ENCODE measurements around the gene SLC38A11.

The SLC38A11 gene

DNA sequence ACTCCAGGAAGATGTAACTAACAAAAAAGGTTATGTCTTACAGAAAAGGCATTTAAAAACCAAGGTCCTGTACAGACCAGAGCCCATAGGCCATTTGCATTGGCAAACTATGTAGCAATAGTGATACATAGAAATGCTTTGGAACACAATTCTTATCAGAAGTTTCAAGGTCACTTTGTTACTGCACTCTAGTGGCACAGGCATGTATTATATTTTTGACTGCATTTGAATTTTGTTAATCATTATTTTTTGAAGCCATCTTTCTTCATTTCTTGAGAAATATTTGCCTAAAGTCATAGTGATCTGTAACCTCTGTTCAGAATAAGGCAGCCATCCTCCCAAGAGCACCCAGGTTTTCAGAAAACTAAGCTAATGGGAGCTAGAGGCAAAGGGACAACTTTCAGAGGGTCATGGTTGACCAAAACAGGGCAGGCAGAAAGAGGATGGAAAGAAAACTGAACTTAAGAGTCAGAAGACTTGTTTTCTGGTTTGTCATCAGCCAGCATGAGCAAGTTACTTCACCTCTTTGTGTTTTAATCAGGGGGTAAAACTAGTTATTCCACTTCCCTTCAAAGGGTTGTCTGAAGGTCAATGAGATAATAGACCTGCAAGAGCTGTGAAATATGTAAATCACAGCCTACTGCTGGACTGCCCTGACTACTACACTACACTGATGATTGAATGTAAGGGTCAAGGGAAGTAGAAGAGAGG lies 41.5 kb downstream of the SLC38A11 start:
- no peak for DNase-seq (ENCODE audit: low read depth)

DNA sequence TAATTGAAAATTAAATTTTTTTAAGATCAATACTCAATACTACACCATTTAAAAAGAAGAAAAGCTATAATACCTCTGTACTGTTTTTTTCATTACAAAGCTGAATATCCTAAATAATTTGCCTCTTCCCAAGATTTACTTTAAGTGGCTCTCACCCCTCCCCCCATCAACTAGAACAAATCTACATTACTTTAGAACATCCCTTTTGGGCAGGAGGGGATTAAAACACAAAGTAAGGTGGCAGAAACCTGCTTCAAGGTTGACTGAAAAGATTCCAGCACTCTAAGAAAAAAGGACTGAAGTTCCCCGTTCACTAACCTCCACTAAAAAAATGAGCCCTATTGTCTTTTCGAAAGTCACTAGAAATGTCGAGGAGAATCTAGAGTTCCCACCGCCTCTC lies 42.3 kb downstream of the SLC38A11 start:
- no peak for DNase-seq (ENCODE audit: low read depth)

DNA sequence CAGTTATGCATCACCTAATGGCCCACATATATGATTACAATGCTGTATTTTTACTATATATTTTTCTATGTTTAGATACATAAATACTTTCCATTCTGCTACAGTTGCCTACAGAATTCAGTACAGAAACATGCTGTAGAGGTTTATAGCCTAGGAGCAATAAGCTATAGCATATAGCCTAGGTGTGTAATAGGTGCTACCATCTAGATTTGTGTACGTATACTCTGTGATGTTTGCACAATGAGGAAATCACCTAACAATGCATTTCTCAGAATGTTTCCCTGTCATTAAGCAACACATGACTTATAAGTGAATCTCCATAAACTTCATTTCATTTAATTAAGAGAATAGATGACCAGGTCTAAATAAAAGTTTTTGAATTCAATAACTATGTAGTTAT lies 43.5 kb downstream of the SLC38A11 start:
- no peak for DNase-seq (ENCODE audit: low read depth)

DNA sequence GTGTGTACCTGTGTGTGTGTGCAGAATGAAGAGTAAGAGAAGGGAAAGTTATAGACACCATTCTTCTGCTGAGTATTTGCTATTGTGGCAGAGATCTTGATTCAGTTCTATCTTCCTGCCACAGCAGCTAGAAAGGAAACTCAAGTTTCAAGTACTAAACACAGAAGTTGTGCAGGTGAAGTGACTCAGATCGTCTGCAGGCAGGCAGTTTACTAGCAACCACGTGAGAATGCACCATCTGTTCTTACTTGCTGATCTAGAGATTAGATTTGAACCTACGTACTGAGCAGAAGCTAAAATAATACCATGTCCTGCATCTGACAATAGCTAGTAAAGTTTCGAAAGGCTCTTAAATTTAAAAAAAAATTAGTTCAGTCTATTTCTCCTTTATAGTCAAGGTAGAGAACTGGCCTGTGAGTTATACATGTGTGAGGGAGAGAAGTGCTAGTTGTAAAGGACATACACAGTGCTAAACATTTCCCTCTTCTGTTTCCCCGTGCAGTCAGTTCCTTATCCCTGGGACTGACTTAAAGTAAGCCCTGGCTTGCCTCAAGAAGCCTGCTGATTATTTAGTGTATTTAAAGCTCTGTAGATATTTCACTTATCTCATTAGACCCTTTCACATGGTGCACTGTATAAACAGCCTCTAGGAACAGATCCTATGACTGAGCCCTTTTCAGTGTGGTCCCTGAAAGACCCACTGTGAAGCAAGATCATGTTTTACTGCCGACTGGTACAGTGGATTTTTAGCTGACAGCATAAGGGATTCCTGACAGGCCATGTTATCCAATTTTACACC lies 45.0 kb downstream of the SLC38A11 start:
- no peak for DNase-seq (ENCODE audit: low read depth)

DNA sequence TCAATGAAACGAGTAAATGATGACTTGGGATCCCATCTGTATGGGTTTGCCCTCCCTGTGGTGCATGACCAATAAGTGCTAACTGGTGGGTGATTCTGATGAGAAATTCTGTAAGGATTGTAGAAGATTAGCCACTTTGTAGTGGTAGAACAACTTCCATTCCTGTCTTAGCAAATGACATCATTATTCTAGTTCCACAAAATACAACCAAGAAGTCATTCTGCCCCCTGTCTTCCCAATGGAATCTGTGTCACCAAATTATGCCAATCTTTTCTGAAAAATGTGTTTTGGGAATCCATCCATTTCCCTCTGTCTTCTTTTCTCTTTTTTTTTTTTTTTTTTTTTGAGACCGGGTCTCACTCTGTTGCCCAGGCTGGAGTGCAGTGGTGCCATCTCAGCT lies 48.4 kb downstream of the SLC38A11 start:
- DNase-seq (ENCODE audit: low read depth) = no peak

DNA sequence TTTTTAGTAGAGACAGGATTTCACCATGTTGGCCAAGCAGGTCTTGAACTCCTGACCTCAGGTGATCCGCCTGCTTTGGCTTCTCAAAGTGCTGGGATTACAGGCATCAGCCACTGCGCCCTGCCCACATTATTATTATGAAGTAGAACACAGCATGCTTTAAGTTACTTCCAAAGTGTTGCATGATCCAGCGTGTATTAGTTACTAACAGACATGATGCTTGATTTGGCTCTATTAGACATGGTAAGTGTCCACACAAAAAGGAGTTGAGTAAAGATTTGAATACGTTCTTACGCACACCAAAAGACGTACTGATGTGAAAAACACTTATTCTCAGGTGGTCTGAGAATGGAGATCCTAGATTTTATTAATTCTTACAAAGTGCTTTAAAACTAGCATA lies 50.0 kb downstream of the SLC38A11 start:
- no peak for DNase-seq (ENCODE audit: low read depth)

DNA sequence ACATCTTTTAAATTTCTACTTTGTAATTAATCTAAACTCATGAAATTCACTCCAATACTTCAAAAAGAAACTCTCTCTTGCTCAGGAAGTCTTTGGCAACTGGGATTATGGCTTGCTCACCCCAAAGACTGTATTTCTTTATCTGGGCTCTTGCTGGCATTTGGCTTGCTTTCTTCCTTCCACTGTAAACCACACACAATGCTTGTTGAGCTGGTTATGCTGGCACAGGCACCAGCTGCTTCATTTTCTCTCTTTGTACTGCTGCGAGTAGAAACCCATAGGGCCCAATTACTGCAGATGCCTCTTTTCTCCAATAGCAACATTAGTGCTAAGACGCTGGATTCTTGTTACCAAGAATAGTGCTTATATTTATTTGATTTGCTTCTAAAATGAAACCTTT lies 51.4 kb downstream of the SLC38A11 start:
- DNase-seq (ENCODE audit: low read depth) = no peak

DNA sequence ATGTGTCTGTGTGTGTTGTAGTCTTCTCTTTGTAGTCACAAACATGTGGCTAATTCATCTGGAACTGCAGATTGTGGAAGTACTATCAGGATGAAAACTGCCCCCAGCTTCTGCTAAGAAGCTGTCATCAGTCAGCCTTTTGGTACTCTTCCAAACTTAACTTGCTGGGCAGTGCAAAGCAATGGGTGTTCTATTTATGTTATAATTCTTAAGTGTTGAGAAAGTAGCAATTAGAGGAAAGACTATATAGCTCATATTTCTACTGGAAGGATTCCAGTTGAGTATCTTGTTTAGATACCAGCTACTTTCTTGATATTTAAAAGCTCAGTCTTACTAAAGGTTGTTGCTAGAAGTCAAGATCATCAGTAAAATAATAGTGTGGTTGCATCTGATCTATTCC lies 52.1 kb downstream of the SLC38A11 start:
- DNase-seq (ENCODE audit: low read depth) = no peak

DNA sequence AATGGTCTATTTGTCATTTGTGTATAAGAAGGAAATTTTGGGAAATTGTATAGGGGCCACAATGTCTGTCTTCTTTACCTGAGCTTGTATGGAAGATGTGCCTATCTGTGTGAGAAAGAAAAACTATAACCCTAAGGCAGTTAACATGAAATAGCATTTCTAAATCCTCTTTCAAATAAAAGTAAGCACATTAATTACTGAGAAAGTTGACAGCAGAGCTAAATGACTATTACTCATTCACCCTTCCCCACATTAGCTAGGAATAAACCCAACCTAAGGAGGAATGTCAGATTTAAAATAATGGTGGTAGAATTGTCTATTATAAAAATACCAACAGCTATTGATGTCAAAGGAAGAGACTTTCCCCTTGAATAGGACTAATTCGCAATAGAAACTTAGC lies 56.2 kb downstream of the SLC38A11 start:
- no peak for DNase-seq (ENCODE audit: low read depth)

DNA sequence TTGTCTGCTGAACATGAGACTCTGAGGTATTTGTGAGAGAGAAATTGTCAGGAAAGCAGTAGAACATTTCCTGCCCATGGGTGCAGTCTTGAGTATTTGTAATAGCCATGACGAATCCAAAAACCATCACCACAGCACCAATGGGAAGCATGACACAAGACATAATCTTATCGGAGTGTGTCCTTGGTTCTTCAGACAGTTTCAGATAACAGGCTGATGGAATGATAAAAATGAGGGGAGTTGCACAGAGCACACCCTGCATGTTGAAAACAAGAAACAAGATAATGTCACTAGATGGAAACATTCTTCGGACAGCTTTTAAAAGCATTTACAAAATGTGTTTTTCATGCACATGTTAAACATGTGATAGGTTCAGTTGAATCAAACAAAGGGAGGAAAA lies 56.9 kb downstream of the SLC38A11 start:
- peak; percentile 94 for DNase-seq (ENCODE audit: low read depth)

DNA sequence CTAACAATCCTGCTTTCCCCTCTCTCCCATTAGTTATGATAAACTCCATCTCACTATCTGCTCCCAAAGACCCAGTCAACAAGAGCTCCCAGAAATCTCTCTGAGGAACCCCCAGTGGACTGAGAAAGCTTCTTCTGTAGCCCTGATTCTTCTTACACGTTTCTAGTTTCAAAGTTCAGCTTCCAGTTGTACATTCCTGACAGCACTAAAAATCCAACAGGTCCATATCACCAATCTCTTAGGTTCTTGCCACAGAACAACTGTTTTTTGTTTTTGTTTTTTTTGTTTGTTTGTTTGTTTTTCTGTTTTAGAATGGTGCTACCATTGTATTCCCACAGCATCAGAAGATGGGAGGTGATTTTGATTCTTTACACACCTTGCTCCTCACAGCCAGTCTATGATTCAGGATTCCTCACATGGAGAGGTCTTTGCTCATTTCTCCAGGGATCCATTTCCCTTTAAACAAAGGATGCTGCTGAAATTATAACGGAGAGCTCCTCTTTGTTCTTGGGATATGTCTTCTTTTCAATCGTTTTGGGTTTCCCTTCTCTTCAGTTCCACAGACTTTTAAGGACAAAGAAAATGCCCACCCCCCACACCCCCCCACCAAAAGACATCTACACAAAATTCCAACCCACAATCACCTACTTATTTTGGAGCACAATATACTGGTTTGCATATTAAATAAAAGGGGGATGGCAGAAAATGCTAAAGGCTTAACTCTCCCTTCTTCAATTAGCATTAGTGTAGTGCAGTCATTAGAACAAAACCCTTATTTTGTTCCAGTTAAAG lies 57.7 kb downstream of the SLC38A11 start:
- no peak for DNase-seq (ENCODE audit: low read depth)

DNA sequence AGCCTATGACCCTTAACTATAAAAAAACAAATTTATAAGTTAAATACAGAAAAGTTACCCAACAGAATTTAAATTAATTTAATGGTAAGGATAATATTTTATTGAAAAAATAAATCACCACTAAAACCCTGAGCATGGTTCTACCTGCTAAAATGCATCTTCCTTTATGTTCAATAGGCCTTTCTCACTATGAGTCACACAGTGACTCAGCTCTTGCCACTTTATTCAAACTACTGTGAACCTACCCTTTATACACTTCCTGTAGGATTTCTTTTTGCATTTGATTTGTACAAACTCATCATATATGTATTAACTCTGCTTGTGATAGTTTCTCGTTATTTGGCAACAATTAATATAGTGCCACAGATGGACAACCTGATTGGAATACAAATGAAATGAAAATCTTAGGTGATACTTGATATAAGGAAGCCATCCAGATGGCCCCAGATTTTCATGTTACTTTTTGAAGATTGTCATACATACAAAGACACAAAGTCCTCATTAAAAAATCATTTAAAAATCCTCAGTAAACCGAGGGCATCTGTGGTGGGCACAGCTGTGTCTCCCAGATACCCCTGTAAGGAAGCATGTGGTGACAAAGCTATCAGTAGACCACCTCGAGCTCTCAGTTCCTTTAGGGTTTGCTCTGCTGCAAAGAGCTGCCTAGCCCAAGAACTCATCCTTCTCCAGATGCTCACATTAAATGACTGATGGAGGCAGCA lies 58.5 kb downstream of the SLC38A11 start:
- DNase-seq (ENCODE audit: low read depth) = no peak

DNA sequence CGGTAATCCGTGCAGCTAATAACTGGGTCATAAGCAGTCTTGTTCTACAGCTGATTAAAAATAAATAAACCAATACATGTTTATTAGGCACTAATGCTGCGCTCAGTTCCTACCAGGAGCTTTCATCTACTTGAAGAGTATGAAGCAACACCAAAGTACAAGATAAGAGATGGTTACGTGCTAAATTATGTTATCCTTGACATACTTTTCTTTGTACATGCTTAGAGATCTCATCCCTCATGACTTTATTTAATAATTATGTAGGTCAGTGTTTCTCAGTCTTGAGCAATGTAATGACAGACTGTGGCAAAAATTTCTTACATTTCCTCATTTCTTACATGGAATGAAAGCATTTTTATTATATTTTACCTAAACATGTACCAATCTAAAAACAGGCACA lies 59.1 kb downstream of the SLC38A11 start:
- no peak for DNase-seq (ENCODE audit: low read depth)

DNA sequence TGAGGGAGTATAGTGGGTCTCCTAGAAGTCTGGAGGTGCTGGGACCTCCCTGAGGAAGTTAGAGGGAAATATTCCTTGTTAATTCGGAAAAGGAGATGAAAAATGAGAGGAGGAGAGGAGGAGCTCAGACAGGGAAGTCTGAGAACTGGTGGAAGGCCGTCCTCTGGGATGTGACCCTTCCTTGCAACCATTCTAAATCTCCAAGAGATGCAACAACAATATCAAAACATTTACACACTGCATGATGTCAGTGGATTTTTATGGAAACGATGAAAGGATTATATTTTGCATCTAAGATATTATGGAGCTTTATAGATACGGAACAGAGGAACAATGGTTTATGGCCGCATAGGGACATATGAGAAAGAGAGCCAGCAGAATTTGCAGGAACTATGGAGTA lies 63.9 kb downstream of the SLC38A11 start:
- no peak for DNase-seq (ENCODE audit: low read depth)

DNA sequence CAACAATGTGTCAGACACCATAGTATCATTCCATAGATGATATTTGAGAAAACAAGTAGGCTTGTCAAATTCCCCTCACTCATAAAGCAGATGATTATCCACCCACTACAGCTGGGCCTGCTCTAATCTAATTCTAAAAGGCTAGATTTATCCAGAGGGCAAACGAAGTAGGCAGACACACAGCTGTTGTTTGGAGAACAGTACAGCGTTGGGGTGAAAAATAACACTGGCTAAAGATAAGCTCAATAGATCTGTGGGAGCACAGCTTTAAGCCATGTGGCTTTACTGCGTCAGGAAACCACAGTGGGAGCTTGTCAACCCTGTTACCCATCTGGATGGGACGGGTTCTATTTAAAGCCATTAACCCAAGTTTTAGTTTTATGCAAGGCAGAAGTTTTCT lies 64.8 kb downstream of the SLC38A11 start:
- no peak for DNase-seq (ENCODE audit: low read depth)

DNA sequence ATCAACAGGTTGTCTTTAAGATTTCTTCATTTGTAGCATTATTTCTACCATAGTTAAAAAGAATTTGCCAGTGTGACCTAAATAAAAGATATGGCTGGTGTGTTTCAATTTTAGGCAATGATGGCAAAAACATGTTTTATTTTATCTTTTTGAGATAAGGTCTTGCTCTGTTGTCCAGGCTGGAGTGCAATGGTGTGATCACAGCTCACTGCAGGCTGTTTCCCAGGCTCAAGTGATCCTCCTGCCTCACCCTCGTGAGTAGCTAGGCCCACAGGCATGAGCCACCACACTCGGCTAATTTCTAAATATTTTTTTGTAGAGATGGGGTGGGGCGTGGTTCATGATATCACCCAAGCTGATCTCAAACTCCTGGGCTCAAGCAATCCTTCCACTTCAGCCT lies 66.7 kb downstream of the SLC38A11 start:
- DNase-seq (ENCODE audit: low read depth) = no peak

DNA sequence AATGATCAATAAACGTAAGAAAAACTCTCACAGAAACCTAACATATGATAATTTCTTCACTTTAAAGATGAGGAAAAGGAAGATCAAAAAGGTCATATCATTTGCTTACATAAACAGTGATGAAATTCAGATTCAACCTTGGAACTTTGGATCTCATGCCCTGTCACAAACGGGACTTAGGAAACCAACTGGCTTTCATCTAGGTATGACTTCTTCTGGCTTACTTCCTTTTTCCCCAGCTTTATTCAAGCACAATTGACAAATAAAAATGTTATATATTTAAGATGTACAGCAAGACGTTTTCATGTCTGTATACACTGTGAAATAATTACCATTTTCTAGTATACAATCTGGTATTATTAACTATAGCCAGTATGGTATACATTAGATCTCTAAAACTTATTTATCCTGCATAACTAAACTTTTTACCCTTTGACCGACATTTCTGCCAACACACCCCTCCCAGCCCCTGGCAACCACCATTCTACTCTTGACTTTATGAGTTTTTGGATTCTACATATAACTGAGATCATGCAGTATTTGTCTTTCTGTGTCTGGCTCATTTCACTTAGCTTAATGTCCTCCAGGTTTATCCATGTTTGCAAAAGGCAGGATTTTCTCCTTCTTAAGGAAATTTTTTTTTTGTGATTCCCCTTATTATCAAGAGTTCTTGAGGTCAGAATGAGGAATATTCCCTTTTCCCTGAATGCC lies 67.7 kb downstream of the SLC38A11 start:
- no peak for DNase-seq (ENCODE audit: low read depth)

DNA sequence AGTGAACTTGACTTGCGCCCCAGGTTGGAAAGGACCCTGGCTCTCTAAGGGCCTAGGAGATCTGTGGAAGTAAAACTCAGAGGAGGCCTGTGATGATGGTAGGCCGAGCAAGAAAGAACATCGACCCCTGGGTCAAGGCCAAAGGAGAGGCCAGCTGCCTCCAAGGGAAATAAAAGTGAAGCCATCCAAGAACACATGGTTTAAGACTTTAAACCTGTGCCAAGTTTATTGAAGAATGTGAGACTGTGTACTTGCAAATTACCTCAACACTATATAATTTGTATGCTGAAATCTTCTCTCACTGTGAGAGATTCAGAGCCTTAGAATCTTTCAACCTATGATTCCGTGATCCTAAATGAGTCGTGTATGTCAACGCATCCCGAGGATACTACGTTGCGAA lies 73.0 kb downstream of the SLC38A11 start:
- DNase-seq (ENCODE audit: low read depth) = no peak

DNA sequence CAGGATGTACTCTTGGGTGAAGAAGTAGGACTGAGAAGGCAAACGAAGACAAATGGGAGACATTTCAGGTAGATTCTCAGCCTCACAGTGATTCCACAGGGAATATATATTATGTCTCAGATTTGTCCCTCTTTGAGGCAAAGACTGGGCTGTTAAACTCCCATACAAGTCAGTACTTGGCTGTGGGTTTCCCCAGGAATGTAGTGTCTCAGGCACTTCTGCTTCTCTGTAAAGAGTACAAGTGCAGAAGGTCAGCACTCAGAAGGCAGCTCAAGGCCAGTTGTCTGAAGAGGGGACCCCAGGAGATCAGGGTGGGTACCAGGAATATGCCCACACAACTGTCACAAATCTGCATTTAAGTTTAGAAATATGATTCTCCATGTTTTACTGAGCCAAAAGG lies 73.8 kb downstream of the SLC38A11 start:
- DNase-seq (ENCODE audit: low read depth) = no peak

DNA sequence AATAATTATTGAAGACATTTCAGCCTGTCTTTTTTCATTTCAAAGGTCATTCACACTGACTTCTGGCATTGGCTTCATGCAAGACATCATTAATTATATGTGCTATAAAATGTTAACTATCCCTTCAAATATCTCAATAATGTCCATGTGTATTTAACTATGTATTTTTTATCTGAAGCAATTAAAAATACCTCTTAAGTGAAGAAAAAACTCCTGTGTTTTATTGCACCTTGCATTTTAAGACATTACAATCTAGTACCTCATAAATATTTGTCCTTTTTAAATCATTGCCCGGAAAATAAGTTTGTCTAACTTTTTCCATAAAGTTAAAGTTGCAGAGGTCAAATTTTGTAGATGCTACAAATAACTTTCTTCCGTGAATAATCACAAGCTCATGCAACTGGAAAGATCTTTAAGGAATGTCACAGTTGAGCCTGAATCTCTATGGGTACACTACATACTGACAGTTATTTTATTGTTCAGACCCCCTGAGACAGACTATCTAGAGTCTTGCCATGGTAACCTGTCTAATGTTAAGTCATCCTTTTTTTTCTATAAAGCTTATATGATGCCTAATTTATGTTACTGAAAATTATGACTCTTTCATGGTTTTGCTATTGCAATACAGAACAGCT lies 75.3 kb downstream of the SLC38A11 start:
- DNase-seq (ENCODE audit: low read depth) = no peak

DNA sequence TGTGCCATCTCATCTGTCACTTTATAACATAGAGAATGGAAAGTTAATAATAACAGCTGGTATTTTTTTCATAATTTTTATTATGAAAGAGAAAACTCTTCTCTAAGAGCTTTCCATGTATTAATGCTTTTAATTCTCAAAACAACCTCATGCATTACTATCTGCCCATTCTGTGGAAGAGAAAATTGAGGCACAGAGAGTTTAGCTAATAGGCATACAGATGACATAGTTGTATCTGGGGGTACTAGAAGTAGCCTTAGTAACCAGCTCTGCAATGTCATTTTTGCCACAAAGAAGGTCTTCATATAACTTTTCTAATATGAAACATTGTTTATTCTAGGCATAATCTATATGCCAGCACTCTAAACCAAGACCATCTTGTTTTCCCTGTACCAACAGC lies 77.4 kb downstream of the SLC38A11 start:
- no peak for DNase-seq (ENCODE audit: low read depth)
